Mucosa of descending colon (tissue), 3 donors: Measurements from ENCODE around the gene PIAS2. TPM values are rescaled to one million over a fixed set of nuclear protein-coding genes. Genes with fewer than 3 reads are reported as not detected.

Source experiments
- ATAC-seq: fragments of 200-7000 bp; cut with Tn5 transposase; one replicate; pipeline ENCODE4 v1.9.1; 2020; ENCODE audit warnings: mild to moderate bottlenecking, moderate library complexity
- DNase-seq, 3 donors: peaks; one replicate each; pipeline ENCODE4 v3.0.0-alpha.2; 2020
- H3K36me3 ChIP-seq: fragments of 200-600 bp; one replicate; pipeline ENCODE4 v1.8.0; 2021; ENCODE audit warnings: low read depth, mild to moderate bottlenecking
- H3K4me1 ChIP-seq: fragments of 200-600 bp; one replicate; pipeline ENCODE4 v1.8.0; 2021; ENCODE audit warnings: low read depth, mild to moderate bottlenecking
- H3K4me3 ChIP-seq: fragments of 200-600 bp; one replicate; pipeline ENCODE4 v1.8.0; 2021; ENCODE audit warnings: mild to moderate bottlenecking
- H3K9me3 ChIP-seq: fragments of 200-600 bp; one replicate; pipeline ENCODE4 v1.8.0; 2021; ENCODE audit warnings: mild to moderate bottlenecking
- intact Hi-C, 2 donors: fragments of 100-400 bp; cut with DNase I in 1 of 2; cut with micrococcal nuclease in 1 of 2; formaldehyde crosslinking; loops; one replicate each; pipeline versions ENCODE4 v1.11.0 to v1.11.1; 2022; cut with DNase I, micrococcal nuclease
- total RNA-seq, 3 donors: library from RNA; stranded (reverse); fragmentation: NEBNext Ultra II Directional in 2 of 3; extraction: Animal tissue kit (Norgen Biotek cat#: 25700) in 2 of 3; gene quantifications; one replicate each; pipeline versions ENCODE4 v1.2.1 to v1.2.4, GENCODE V29; 2021 to 2023
- TF ChIP-seq, protein P1 (sequence below): fragments of 200-600 bp; IDR thresholded peaks from one replicate; pipeline ENCODE4 v1.8.0; 2022; ENCODE audit warnings: antibody characterized with exemption, mild to moderate bottlenecking
- donor health status: DM: no; HTN: no; CAD: no; lungs with moderate emphysema.
- donor health status: DM: no; HTN: no; CAD: no.
- donor health status: DM: no; HTN: yes; CAD: no.

Gene PIAS2
- total RNA-seq, 3 donors from 2014 or later = 31.2 to 56.7 (median 33.5) TPM

- Histone ChIP-seq H3K36me3 (no peaks in the 10 kb centered on the region), H3K4me3 (no peak overlapping the region), H3K9me3 (no peaks in the 10 kb centered on the region), H3K4me1 (no peaks in the 10 kb centered on the region)
- no peak for ATAC-seq
- DNase-seq = no peak
- intact Hi-C loops = no loop called here
- TF ChIP-seq, protein P1, sequence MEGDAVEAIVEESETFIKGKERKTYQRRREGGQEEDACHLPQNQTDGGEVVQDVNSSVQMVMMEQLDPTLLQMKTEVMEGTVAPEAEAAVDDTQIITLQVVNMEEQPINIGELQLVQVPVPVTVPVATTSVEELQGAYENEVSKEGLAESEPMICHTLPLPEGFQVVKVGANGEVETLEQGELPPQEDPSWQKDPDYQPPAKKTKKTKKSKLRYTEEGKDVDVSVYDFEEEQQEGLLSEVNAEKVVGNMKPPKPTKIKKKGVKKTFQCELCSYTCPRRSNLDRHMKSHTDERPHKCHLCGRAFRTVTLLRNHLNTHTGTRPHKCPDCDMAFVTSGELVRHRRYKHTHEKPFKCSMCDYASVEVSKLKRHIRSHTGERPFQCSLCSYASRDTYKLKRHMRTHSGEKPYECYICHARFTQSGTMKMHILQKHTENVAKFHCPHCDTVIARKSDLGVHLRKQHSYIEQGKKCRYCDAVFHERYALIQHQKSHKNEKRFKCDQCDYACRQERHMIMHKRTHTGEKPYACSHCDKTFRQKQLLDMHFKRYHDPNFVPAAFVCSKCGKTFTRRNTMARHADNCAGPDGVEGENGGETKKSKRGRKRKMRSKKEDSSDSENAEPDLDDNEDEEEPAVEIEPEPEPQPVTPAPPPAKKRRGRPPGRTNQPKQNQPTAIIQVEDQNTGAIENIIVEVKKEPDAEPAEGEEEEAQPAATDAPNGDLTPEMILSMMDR = no peak
These were observed 59.0 kb downstream of the PIAS2 start for GRCh38 chr18:46858290-46858689.

GRCh38 chr18:46856973-46857372 lies 60.3 kb downstream of the PIAS2 start:
- no peak for ATAC-seq
- intact Hi-C loops = no loop called here
- DNase-seq = no peak

GRCh38 chr18:46849007-46849406 lies 68.3 kb downstream of the PIAS2 start:
- TF ChIP-seq, protein P1 = no peak
- DNase-seq = no peak
- H3K4me1 ChIP-seq = no peaks in the 10 kb centered on the region
- no peaks in the 10 kb centered on the region for H3K9me3 ChIP-seq
- intact Hi-C loops = no loop called here
- no peak for ATAC-seq
- no peaks in the 10 kb centered on the region for H3K36me3 ChIP-seq
- H3K4me3 ChIP-seq = no peak overlapping the region

More at GRCh38 chr18:46856973-46857372, 60.3 kb downstream of the PIAS2 start:
- H3K4me1 ChIP-seq = no peaks in the 10 kb centered on the region
- H3K9me3 ChIP-seq = no peaks in the 10 kb centered on the region
- no peak overlapping the region for H3K4me3 ChIP-seq
- no peaks in the 10 kb centered on the region for H3K36me3 ChIP-seq
- TF ChIP-seq, protein P1 = no peak

DNA sequence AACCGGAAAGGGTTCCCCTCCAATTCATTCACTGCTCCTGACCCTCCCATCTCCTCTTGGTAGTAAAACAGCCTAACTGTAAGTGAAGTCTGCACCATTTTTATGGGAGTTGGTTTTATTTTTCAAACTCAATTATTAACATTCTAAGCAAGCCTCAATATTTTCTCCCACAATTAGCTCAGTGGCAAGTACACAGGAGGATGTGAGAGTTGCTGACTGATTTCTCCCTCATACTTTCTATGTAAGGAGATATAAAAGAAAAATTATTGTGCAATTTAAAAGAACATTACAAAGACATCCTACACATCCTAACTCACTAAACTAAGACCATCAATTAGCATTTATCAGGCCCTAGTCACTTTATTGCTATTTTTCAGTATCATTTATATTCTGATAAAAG lies 73.9 kb downstream of the PIAS2 start:
- intact Hi-C loops = no loop called here
- TF ChIP-seq, protein P1 = no peak
- DNase-seq (no peak), ATAC-seq (no peak)
- Histone ChIP-seq H3K4me1 (no peaks in the 10 kb centered on the region), H3K36me3 (no peaks in the 10 kb centered on the region), H3K9me3 (no peaks in the 10 kb centered on the region), H3K4me3 (no peak overlapping the region)

DNA sequence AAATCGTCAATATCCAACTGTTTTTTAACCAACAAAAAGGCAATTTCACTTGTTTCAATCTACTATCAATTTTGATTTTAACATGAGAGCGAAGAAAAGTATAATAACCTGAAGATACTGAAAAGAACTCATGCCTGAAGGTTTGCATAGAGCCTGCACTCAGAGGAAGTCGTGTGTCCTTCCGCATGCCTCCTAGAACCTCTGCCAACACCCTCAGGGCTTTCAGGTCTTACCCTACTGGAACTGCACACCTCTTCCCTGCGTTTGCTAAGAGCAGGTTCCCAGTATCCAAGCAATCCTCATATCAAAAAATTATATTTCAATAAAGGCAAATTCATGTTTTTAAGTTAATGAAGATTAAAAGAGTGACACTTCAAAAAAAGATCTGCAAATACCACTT lies 74.7 kb downstream of the PIAS2 start:
- Histone ChIP-seq H3K9me3 (no peaks in the 10 kb centered on the region), H3K4me3 (no peak overlapping the region), H3K4me1 (no peaks in the 10 kb centered on the region), H3K36me3 (no peaks in the 10 kb centered on the region)
- TF ChIP-seq, protein P1 = no peak
- intact Hi-C loops = no loop called here
- DNase-seq (no peak), ATAC-seq (no peak)

DNA sequence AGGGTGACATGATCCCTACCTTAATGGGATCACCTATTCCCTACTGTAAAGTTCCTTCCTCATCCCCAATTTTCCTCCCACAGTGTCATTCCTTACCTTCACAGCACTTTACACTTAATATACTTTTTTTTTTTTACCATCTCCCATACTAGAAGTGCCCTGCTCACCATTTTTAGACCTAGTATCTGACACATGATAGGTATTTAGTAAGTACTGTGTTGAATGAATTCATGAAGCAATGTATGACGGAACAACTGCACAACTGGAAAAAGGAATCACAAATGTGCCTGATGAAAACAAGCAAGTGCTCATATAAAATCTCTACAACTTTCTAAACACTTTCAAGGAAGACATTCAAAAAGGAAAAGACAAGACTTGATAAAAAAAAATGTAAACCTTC lies 83.4 kb downstream of the PIAS2 start:
- no peaks in the 10 kb centered on the region for H3K36me3 ChIP-seq
- DNase-seq (no peak), ATAC-seq (no peak)
- H3K9me3 ChIP-seq = no peaks in the 10 kb centered on the region
- no peaks in the 10 kb centered on the region for H3K4me1 ChIP-seq
- TF ChIP-seq, protein P1 = no peak
- no peak overlapping the region for H3K4me3 ChIP-seq
- intact Hi-C loops = no loop called here
